Smooth muscle cell of the brain vasculature (primary cell): ENCODE data around the gene DBP.
A peak's percentile ranks its signal among the peaks of the same experiment; 100 is the strongest.
"Not testable (repeated sequence)": the region's sequence is repeated elsewhere in the genome, so short reads cannot be mapped to it uniquely, and the experiment has no call there.

Source experiments
- DNase-seq: peaks from one replicate; pipeline ENCODE4 v3.0.0-alpha.2; 2012; ENCODE audit warnings: low read depth, low spot score

Gene DBP

GRCh38 chr19:48639483-48640375 is 2.5 kb upstream of the DBP start:
- DNase-seq = no peak

GRCh38 chr19:48638831-48639381 is 1.7 kb upstream of the DBP start:
- no peak for DNase-seq

- DNase-seq = peak; percentile 79
These were observed 1.0 kb upstream of the DBP start for GRCh38 chr19:48637948-48638830.

- DNase-seq = peak; percentile 97
These were observed 319 bp upstream of the DBP start for GRCh38 chr19:48637449-48637947.

- DNase-seq = no peak
These were observed 967 bp downstream of the DBP start for GRCh38 chr19:48635966-48636858.

- no peak for DNase-seq
These were observed 1.8 kb downstream of the DBP start for GRCh38 chr19:48635263-48635965.

- DNase-seq = peak; percentile 85
These were observed 2.5 kb downstream of the DBP start for GRCh38 chr19:48634424-48635262.

GRCh38 chr19:48634036-48634342 is 3.2 kb downstream of the DBP start:
- no peak for DNase-seq

- no peak for DNase-seq
These were observed 3.8 kb downstream of the DBP start for GRCh38 chr19:48633148-48634035.

GRCh38 chr19:48632692-48633147 is 4.5 kb downstream of the DBP start:
- DNase-seq = no peak

- DNase-seq = not testable (repeated sequence)
These were observed 4.9 kb downstream of the DBP start for GRCh38 chr19:48632286-48632685.

- DNase-seq = no peak
These were observed 6.0 kb downstream of the DBP start for GRCh38 chr19:48631225-48631624.

- no peak for DNase-seq
These were observed 6.7 kb downstream of the DBP start for GRCh38 chr19:48630296-48631063.

- no peak for DNase-seq
These were observed 7.4 kb downstream of the DBP start for GRCh38 chr19:48629599-48630295.

GRCh38 chr19:48629297-48629598 is 7.9 kb downstream of the DBP start:
- DNase-seq = no peak

GRCh38 chr19:48628486-48629296 is 8.5 kb downstream of the DBP start:
- no peak for DNase-seq
